Measurements from ENCODE around the gene HCFC1R1.

HCFC1R1 gene

DNA sequence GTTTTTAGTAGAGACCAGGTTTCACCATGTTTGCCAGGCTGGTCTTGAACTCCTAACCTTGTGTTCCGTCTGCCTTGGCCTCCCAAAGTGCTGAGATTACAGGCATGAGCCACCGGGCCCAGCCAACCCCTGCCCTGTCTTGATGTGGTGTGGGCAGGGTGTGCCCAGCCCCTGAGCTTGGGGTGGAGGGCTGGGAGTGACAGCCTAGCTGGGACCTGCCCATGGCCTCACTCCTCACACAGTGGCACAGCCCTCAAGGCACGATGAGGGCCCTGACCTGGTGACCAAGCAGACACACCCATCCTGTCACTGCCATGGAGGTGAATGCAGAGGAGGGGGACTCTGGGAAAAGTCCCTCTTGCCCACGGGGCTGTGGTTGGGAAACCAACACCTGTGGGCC lies 44.7 kb upstream of the HCFC1R1 start:
- DNase-seq = no peak
- Histone ChIP-seq H3K27me3 (no peaks in the 10 kb centered on the region), H3K4me1 (no peaks in the 10 kb centered on the region), H3K9me3 (no peaks in the 10 kb centered on the region; the same call in 1 of the 2 replicates), H3K36me3 (no peaks in the 10 kb centered on the region), H3K4me3 (ENCODE audit: low read depth, low read length) (no peak overlapping the region)
- no peak for TF ChIP-seq CTCF (IDR thresholded peaks at IDR 0.05; ENCODE audit: low read depth, low read length)

GRCh38 chr16:3066440-3066748 lies 42.7 kb upstream of the HCFC1R1 start:
- H3K4me3 ChIP-seq (ENCODE audit: low read depth, low read length) = no peak overlapping the region
- DNase-seq = no peak
- H3K27me3 ChIP-seq = no peaks in the 10 kb centered on the region
- TF ChIP-seq CTCF (IDR thresholded peaks at IDR 0.05; ENCODE audit: low read depth, low read length) = no peak
- H3K36me3 ChIP-seq = no peaks in the 10 kb centered on the region
- H3K9me3 ChIP-seq = no peaks in the 10 kb centered on the region; the same call in 1 of the 2 replicates
- no peaks in the 10 kb centered on the region for H3K4me1 ChIP-seq

DNA sequence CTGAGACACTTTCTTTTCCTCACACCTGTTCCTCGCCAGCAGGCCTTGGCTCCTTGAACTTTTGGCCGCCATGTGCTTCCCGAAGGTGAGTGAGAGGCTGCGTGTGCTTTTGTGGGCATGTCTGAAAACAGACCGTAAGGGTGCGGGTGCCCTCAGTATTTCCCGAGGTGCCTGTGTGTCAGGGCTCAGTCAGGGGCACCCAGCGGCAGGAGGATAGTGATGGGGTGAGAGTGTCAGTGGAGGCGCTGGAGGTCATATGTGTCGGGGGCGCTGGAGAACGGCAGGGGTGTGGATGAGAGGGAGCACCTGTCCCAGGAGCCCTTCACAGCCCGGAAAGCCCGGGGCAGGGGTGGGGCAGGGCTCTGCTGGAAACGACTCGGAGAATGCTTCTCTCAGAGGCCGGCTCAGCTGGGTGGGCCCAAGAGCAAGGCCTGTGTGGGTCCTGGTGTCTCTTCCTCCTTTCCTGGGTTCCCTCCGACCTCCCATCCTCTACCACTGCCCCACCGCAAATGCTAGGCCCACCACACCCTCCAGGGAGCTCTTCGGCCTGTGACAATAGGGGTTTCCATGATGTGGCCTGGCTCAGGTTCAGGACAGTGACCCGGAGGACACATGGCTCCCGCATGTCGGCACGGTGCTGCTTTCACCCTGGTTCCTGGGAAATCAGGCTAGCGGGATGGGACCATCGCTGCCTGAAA lies 42.1 kb upstream of the HCFC1R1 start:
- no peak overlapping the region for H3K4me3 ChIP-seq (ENCODE audit: low read depth, low read length)

DNA sequence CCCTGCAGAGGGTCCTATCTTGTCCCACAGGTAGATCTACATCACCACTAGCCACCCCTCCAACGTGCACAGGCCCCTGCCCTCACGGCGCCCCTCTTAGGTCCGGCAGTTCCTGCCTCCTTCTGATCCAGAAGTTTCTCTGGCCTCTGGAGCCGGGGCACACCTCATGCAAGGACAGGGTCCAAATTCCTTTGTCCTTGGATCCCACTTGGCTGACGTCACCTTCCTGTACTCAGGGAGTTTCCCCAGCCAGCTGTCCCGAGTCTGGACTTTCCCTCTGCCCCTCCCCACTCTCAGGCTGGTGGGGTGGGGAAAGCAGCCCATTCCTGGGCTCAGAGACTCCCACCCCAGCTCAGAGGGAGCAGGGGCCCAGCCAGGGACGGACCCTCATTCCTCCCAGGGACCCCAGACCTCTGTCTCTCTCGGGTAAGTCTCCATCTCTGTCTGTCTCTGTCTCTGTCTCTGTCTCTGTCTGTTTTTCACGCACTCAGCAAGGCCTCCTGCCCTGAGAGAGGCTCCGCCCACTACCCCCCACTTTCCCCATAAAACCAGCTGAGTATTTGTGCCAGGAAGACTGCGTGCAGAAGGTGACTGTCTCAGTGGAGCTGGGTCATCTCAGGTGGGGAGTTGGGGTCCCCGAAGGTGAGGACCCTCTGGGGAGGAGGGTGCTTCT lies 41.5 kb upstream of the HCFC1R1 start, which contains the start of gene IL32:
TSS of gene IL32 (plus strand) at position 572 of the 673 bp plus-strand sequence. CDS start 172 bp downstream, outside the sequence.
- no peak within 1 kb of the TSS for H3K4me3 ChIP-seq (ENCODE audit: low read depth, low read length)
- no peak for DNase-seq
- no peaks in the 10 kb centered on the region for H3K4me1 ChIP-seq

More for the DNA sequence above, 42.1 kb upstream of the HCFC1R1 start:
- no peak for DNase-seq
- no peaks in the 10 kb centered on the region for H3K4me1 ChIP-seq
- H3K27me3 ChIP-seq = no peaks in the 10 kb centered on the region
- no peaks in the 10 kb centered on the region for H3K36me3 ChIP-seq
- H3K9me3 ChIP-seq = no peaks in the 10 kb centered on the region; the same call in 1 of the 2 replicates
- TF ChIP-seq CTCF (IDR thresholded peaks at IDR 0.05; ENCODE audit: low read depth, low read length) = no peak

GRCh38 chr16:3063625-3064386 lies 40.1 kb upstream of the HCFC1R1 start:
- Histone ChIP-seq H3K36me3 (no peaks in the 10 kb centered on the region), H3K4me3 (ENCODE audit: low read depth, low read length) (no peak overlapping the region), H3K9me3 (no peaks in the 10 kb centered on the region; the same call in 1 of the 2 replicates), H3K27me3 (no peaks in the 10 kb centered on the region), H3K4me1 (no peaks in the 10 kb centered on the region)
- no peak for DNase-seq
- no peak for TF ChIP-seq CTCF (IDR thresholded peaks at IDR 0.05; ENCODE audit: low read depth, low read length)

More for the DNA sequence above, 41.5 kb upstream of the HCFC1R1 start, which contains the start of gene IL32:
- no peak for TF ChIP-seq CTCF (IDR thresholded peaks at IDR 0.05; ENCODE audit: low read depth, low read length)
- H3K9me3 ChIP-seq = no peaks in the 10 kb centered on the region; the same call in 1 of the 2 replicates
- no peaks in the 10 kb centered on the region for H3K27me3 ChIP-seq
- no peaks in the 10 kb centered on the region for H3K36me3 ChIP-seq
